Peyer's patch (tissue), 4 donors: ENCODE results near the gene TNFAIP1.

Experiments
- POLR2A ChIP-seq, 2 donors: fragments of 450-650 bp; IDR thresholded peaks; one replicate each; pipeline ENCODE4 v1.5.1; 2017; ENCODE audit warnings: antibody characterized with exemption in 2 of 2, mild to moderate bottlenecking in 2 of 2, moderate library complexity in 2 of 2
- TF ChIP-seq, protein P1 (sequence below), 6 experiments: fragments of 450-650 bp in 4 of 6; fragments of 200-600 bp in 2 of 6; sonication (generic) in 1 of 6; IDR thresholded peaks; one replicate each; pipeline ENCODE4 v1.5.1; 2017 to 2019; ENCODE audit warnings: antibody characterized with exemption in 6 of 6, mild to moderate bottlenecking in 3 of 6, moderate library complexity in 1 of 6

- TF ChIP-seq, protein P1, sequence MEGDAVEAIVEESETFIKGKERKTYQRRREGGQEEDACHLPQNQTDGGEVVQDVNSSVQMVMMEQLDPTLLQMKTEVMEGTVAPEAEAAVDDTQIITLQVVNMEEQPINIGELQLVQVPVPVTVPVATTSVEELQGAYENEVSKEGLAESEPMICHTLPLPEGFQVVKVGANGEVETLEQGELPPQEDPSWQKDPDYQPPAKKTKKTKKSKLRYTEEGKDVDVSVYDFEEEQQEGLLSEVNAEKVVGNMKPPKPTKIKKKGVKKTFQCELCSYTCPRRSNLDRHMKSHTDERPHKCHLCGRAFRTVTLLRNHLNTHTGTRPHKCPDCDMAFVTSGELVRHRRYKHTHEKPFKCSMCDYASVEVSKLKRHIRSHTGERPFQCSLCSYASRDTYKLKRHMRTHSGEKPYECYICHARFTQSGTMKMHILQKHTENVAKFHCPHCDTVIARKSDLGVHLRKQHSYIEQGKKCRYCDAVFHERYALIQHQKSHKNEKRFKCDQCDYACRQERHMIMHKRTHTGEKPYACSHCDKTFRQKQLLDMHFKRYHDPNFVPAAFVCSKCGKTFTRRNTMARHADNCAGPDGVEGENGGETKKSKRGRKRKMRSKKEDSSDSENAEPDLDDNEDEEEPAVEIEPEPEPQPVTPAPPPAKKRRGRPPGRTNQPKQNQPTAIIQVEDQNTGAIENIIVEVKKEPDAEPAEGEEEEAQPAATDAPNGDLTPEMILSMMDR (IDR thresholded peaks at IDR 0.05): no peak
- no peak for TF ChIP-seq POLR2A (IDR thresholded peaks at IDR 0.05)
Observed at GRCh38 chr17:28390141-28390540, 54.6 kb downstream of the TNFAIP1 start.
